ENCODE results near the gene ZNHIT2. TPM values are rescaled to one million over a fixed set of nuclear protein-coding genes. Genes with fewer than 3 reads are reported as not detected.

The ZNHIT2 gene
- 28.4 and 54.3 TPM in 2 replicates for total RNA-seq

DNA sequence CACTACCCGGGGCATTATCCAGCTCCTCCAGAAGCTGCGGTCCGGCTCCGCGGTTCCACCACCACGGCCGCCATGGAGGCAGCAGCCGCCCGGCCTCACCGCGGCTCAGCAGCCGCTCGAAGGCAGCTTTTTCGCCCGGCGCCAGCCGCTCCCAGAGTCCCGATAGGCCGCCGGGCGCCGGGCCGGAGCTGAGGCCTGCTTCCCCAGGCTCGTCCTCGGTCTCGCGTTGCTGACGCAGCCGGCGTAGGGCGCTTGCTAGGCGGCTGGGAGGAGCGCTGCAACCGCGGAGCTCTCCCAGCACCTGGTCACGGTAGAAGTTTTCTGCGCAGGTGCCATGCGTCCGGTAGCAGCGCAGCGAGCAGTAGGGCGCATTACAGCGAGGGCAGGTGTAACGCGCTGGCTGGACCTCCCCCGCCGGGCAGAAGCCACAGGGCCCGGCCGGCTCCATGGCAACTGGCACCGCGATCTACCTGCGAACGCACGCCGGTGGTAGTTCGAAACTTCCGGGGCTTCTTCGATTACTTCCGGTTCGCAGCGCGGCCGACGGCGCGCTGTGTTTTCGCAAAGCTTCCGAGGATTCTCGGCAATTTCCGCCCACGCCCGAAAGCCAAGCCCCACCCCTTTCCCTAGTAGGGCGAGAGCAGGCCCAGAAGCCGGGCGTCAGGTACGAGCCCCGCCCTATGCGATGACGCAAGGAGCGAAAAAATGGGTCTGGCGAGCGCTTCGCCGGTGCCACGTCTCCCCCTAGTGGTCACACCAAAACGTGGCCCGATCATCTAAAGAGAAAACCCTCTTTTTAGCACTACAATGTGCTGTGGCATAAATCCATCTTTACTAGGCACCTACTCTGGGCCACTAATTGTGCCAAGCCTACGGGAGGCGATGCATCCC is at the start of gene ZNHIT2:
Gene ZNHIT2, minus strand, starts transcription at position 496 of the 891 bp plus-strand sequence. Its CDS starts 48 bp downstream, at position 448.

DNA sequence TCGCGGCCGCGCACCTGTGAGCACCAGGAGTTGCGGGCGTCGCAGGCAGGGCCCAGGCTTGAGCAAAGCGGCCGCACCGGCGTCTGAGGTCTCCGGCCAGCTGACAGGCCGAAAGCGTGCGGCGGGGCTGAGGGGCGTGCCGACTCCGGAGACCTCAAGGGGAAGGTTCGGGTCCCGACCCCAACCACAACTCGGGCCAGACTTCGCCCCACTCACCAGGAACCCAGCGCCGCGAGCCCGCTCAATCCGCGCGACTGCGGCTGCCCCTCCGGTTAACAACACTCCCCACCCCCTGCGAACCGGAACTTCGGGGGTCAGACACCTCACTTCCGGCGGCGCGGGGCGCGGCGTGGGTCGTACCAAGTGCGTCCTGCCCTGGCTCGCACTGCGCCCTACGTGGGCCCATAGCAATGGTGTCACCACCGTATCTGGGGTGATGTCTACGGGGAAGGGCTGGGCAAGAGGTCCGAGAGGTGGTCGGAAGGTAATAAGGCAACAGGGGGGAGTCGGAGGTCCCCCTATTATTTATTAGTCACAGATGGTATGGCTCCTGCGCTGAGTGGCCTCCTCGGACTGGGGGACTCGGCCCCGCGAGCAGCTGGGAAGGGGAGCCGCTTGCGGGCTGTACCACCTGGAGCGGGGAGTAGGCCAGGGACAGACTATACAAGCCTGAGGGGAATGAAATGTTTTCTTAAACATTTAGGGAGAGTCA is 16.9 kb upstream of the ZNHIT2 start, which contains the start of gene SYVN1:
Gene SYVN1, minus strand, starts transcription at position 280 of the 712 bp plus-strand sequence. CDS start 918 bp downstream, outside the sequence.

DNA sequence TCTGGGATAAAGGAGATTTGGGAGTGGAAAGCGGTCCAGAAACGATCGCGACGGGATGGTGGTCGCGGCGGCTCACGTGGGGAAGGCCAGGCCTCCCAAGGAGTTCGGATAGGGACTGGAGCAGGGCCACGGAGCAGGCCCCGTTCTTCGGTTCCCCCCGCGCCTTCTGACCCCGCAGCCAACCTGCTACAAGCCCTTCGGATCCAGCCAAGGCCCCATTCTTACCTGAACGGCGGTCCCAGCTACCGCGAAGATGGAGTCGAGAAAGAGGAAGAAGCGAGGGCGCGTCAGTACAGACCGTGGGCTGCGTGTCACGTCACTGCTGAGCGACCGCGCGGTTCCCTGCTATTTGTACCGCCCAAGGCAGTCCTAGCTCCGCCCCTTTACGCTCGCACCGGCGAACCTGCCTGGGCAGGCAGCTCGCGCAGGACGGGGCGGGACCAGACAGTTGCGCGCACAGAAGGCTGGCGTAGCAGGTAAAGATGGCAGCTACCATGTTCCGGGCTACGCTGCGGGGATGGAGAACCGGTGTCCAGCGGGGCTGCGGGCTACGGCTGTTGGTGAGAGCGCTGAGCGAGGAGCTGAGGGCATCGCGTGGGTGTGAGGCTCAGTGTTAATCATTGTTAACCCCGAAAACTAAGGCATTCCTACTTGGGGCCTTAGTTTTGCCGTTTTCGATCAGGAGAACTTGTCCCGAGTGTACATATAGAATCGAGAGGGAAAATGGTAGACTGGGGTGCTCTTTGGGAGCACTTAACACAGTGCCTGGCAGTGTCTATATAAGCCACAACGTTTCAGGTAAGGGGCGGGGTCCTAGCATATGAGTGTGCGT is 4.6 kb upstream of the ZNHIT2 start, which contains the start of the genes FAU and MRPL49:
Gene FAU, minus strand, starts transcription at position 270 of the 832 bp plus-strand sequence. CDS start 321 bp downstream, outside the sequence.
Gene MRPL49, plus strand, starts transcription at position 457 of the 832 bp plus-strand sequence. Its CDS starts 26 bp downstream, at position 483.

GRCh38 chr11:65111744-65112545 is 5.6 kb downstream of the ZNHIT2 start, which contains the start of gene TM7SF2:
Gene TM7SF2 (plus strand): TSS chr11:65111872. CDS start chr11:65112016, 144 bp downstream.

DNA sequence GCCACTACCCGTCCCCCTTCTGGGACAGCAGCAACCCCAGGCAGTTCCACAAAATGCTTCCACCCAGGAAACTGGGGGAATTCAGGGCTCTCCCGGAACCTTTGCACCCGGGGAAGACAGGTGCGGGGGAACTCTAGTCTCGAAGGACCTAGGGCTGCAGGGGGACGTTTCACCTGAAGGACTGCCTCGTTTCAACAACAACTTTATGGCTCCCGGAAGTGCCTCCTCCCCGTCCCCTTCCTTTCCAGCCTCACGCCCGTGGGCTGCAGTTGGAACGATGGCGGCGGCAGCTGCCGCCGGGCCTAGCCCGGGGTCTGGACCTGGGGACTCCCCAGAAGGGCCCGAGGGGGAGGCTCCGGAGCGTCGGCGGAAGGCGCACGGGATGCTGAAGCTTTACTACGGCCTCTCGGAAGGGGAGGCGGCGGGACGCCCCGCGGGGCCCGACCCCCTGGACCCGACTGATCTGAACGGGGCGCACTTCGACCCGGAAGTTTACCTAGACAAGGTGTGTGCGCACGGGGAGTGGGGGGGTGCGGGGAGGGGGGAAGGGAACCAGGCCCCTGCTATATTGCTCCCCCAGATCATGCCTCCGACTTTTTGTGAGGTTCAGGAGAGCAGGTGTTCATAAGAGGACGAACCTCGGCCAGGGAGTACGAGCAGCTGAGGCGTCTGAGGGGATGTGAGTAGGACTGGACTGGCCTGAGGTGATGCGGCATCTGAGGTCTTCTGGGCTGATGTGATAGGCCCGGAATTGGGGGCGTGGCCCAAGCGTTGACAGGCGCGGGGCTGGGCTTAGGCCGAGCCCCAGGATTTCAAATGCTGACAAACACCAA is 21.3 kb downstream of the ZNHIT2 start, which contains the start of gene VPS51:
Gene VPS51, plus strand, starts transcription at position 241 of the 833 bp plus-strand sequence. Its CDS starts 37 bp downstream, at position 278.

GRCh38 chr11:65083834-65084597 is 33.5 kb downstream of the ZNHIT2 start, which contains the start of the genes CDCA5 and ZFPL1:
Gene CDCA5 (minus strand): TSS chr11:65084040. CDS start chr11:65083978, 62 bp downstream.
Gene ZFPL1 (plus strand): TSS chr11:65084222. CDS start chr11:65084699, 477 bp downstream.

Other genes starting within 250 kb of the ZNHIT2 start
- gene EHD1, start 239.1 kb downstream of the ZNHIT2 start, total RNA-seq: 43.7 and 57.8 TPM in 2 replicates
- gene ATG2A, start 200.5 kb downstream of the ZNHIT2 start, total RNA-seq: 18.2 and 19.0 TPM in 2 replicates
- gene PPP2R5B, start 193.0 kb downstream of the ZNHIT2 start, total RNA-seq: 14.8 and 16.2 TPM in 2 replicates
- gene GPHA2, start 181.8 kb downstream of the ZNHIT2 start, total RNA-seq: not detected in 2 replicates
- not detected in 2 replicates for gene MAJIN, start 145.6 kb downstream of the ZNHIT2 start, total RNA-seq
- gene BATF2, start 120.7 kb downstream of the ZNHIT2 start, total RNA-seq: 0.09 TPM in 1 of 2 replicates, not detected in the other
- gene ARL2, start 103.5 kb downstream of the ZNHIT2 start, total RNA-seq: 118 and 132 TPM in 2 replicates
- gene SNX15, start 90.3 kb downstream of the ZNHIT2 start, total RNA-seq: 10.2 and 14.2 TPM in 2 replicates
- 32.7 and 34.4 TPM in 2 replicates for gene SAC3D1, start 76.5 kb downstream of the ZNHIT2 start, total RNA-seq
- 2.0 and 7.1 TPM in 2 replicates for gene NAALADL1, start 59.1 kb downstream of the ZNHIT2 start, total RNA-seq
- gene CDCA5, start 33.7 kb downstream of the ZNHIT2 start, total RNA-seq: 13.9 and 14.8 TPM in 2 replicates
- 30.1 and 48.6 TPM in 2 replicates for gene ZFPL1, start 33.5 kb downstream of the ZNHIT2 start, total RNA-seq
- gene VPS51, start 21.5 kb downstream of the ZNHIT2 start, total RNA-seq: 195 and 359 TPM in 2 replicates
- gene TM7SF2, start 5.8 kb downstream of the ZNHIT2 start, total RNA-seq: 80.3 and 96.7 TPM in 2 replicates
- gene FAU, start 4.4 kb upstream of the ZNHIT2 start, total RNA-seq: 609 and 906 TPM in 2 replicates
- 54.8 and 80.0 TPM in 2 replicates for gene MRPL49, start 4.6 kb upstream of the ZNHIT2 start, total RNA-seq
- 12.7 and 18.1 TPM in 2 replicates for gene SYVN1, start 16.8 kb upstream of the ZNHIT2 start, total RNA-seq
- gene SPDYC, start 52.5 kb upstream of the ZNHIT2 start, total RNA-seq: not detected in 2 replicates
- 594 and 598 TPM in 2 replicates for gene CAPN1, start 64.2 kb upstream of the ZNHIT2 start, total RNA-seq
- 15.4 and 51.9 TPM in 2 replicates for gene POLA2, start 144.3 kb upstream of the ZNHIT2 start, total RNA-seq
- 6.1 and 9.5 TPM in 2 replicates for gene CDC42EP2, start 197.2 kb upstream of the ZNHIT2 start, total RNA-seq
- gene DPF2, start 216.2 kb upstream of the ZNHIT2 start, total RNA-seq: 27.9 and 29.6 TPM in 2 replicates
- gene TIGD3, start 237.1 kb upstream of the ZNHIT2 start, total RNA-seq: 0.07 TPM in 1 of 2 replicates, not detected in the other